Erythroblast (primary cell): ENCODE data around the gene NUP93.

Experiments used
- GATA1 ChIP-seq: IDR thresholded peaks from 2 replicates; pipeline ENCODE4 v1.6.1; 2011; ENCODE audit warnings: low read depth, mild to moderate bottlenecking, control low read depth, low read length, moderate library complexity
- POLR2A ChIP-seq: IDR thresholded peaks from 2 replicates; pipeline ENCODE4 v1.6.1; 2011; ENCODE audit warnings: mild to moderate bottlenecking, low read length

GRCh38 chr16:56743840-56744239, 13.9 kb downstream of the NUP93 start:
- TF ChIP-seq GATA1 (no peak), POLR2A (no peak)
